ENCODE measurements around the gene PSMD3.

PSMD3 gene

DNA sequence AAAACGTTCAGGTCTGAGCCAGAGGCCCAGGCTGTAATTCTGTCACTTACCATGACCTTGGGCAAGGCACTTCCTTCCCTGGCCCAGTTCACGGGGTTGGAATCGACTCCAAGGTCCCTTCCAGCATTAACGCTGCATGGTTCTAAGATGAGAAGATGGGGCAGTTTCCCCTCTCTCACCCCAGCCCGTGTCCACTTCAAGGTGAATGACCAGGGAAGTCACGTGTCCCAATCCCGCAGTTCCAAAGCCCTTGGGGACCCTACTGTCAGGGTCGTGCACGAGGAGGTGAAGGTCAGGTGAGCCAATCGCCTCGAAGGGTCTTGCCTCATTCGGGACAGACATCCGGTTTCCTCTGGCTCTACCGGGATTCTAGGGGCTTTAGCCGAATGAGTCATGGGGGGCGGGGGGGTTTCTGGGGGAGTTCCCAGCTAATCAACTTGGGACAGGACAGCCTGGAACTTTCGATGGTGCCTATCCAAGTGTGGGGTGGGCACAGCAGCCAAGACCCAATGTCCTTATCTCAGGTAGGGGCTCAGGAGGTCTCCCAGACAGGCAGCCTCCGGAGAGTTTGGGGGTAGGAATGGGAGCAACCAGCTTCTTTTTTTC, 33.9 kb downstream of the PSMD3 start:
- TF ChIP-seq CTCF (IDR thresholded peaks at IDR 0.05; ENCODE audit: borderline replicate concordance, insufficient read depth, low read depth, low read length), result no peak
- H3K4me3 ChIP-seq (ENCODE audit: low read depth, low read length), result no peak overlapping the region

GRCh38 chr17:40015005-40015997, 34.7 kb downstream of the PSMD3 start, which contains the start of gene CSF3:
Gene CSF3 (plus strand): TSS chr17:40015440. CDS start chr17:40015475, 35 bp downstream.
- TF ChIP-seq CTCF (IDR thresholded peaks at IDR 0.05; ENCODE audit: borderline replicate concordance, insufficient read depth, low read depth, low read length), result no peak
- no peak within 1 kb of the TSS for H3K4me3 ChIP-seq (ENCODE audit: low read depth, low read length)

DNA sequence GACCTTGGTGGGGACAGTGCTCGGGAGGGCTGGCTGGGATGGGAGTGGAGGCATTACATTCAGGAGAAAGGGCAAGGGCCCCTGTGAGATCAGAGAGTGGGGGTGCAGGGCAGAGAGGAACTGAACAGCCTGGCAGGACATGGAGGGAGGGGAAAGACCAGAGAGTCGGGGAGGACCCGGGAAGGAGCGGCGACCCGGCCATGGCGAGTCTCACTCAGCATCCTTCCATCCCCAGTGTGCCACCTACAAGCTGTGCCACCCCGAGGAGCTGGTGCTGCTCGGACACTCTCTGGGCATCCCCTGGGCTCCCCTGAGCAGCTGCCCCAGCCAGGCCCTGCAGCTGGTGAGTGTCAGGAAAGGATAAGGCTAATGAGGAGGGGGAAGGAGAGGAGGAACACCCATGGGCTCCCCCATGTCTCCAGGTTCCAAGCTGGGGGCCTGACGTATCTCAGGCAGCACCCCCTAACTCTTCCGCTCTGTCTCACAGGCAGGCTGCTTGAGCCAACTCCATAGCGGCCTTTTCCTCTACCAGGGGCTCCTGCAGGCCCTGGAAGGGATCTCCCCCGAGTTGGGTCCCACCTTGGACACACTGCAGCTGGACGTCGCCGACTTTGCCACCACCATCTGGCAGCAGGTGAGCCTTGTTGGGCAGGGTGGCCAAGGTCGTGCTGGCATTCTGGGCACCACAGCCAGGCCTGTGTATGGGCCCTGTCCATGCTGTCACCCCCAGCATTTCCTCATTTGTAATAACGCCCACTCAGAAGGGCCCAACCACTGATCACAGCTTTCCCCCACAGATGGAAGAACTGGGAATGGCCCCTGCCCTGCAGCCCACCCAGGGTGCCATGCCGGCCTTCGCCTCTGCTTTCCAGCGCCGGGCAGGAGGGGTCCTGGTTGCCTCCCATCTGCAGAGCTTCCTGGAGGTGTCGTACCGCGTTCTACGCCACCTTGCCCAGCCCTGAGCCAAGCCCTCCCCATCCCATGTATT, 35.7 kb downstream of the PSMD3 start:
- H3K4me3 ChIP-seq (ENCODE audit: low read depth, low read length), result no peak overlapping the region
- TF ChIP-seq CTCF (IDR thresholded peaks at IDR 0.05; ENCODE audit: borderline replicate concordance, insufficient read depth, low read depth, low read length), result no peak

DNA sequence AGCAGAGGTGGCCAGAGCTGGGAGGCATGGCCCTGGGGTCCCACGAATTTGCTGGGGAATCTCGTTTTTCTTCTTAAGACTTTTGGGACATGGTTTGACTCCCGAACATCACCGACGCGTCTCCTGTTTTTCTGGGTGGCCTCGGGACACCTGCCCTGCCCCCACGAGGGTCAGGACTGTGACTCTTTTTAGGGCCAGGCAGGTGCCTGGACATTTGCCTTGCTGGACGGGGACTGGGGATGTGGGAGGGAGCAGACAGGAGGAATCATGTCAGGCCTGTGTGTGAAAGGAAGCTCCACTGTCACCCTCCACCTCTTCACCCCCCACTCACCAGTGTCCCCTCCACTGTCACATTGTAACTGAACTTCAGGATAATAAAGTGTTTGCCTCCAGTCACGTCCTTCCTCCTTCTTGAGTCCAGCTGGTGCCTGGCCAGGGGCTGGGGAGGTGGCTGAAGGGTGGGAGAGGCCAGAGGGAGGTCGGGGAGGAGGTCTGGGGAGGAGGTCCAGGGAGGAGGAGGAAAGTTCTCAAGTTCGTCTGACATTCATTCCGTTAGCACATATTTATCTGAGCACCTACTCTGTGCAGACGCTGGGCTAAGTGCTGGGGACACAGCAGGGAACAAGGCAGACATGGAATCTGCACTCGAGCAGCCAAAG, 36.9 kb downstream of the PSMD3 start:
- H3K4me3 ChIP-seq (ENCODE audit: low read depth, low read length), result no peak overlapping the region
- no peak for TF ChIP-seq CTCF (IDR thresholded peaks at IDR 0.05; ENCODE audit: borderline replicate concordance, insufficient read depth, low read depth, low read length)

GRCh38 chr17:40018211-40019121, 37.9 kb downstream of the PSMD3 start:
- H3K4me3 ChIP-seq (ENCODE audit: low read depth, low read length), result no peak overlapping the region
- TF ChIP-seq CTCF (IDR thresholded peaks at IDR 0.05; ENCODE audit: borderline replicate concordance, insufficient read depth, low read depth, low read length), result no peak

All from GM12875 (cell line).